H1 (cell line): Measurements from ENCODE around the gene METTL18. TPM values are rescaled to one million over a fixed set of nuclear protein-coding genes. Genes with fewer than 3 reads are reported as not detected.

ENCODE experiments used
- CTCF ChIA-PET: fragments of 300-600 bp; sonication (Branson Sonifier 250); formaldehyde crosslinking; loops from one replicate; lab custom pipeline; 2021; ENCODE audit not compliant: partially characterized antibody; lab: Charles Lee
- POLR2A ChIA-PET: fragments of 300-600 bp; sonication (Branson Sonifier 250); formaldehyde crosslinking; loops from one replicate; lab custom pipeline; 2021; ENCODE audit warnings: inconsistent platforms; ENCODE audit not compliant: partially characterized antibody; lab: Charles Lee
- DNase-seq, 2 experiments: peaks; one replicate each; pipeline versions ENCODE4 v3.0.0 to v3.0.0-alpha.2; 2010 to 2022; ENCODE audit warnings: low spot score in 2 of 2, low read depth in 1 of 2, mixed read lengths in 1 of 2
- FAIRE-seq: peaks from 2 replicates; lab custom pipeline; 2011; peaks lifted over from hg19 to GRCh38; lab: Jason Lieb, UNC
- H2AFZ ChIP-seq: 2 replicates; pipeline ENCODE4 v1.8.1; 2012; ENCODE audit warnings: low read length, inconsistent platforms
- H2AK5ac ChIP-seq: 2 replicates; pipeline ENCODE4 v1.6.1; 2013; ENCODE audit warnings: low read depth, low read length
- H2BK120ac ChIP-seq: replicated peaks from 2 replicates; pipeline ENCODE3; 2013; ENCODE audit warnings: low read depth, low read length, inconsistent platforms
- H2BK12ac ChIP-seq: 2 replicates; pipeline ENCODE4 v1.6.1; 2013; ENCODE audit warnings: low read depth, low read length
- H2BK15ac ChIP-seq: 2 replicates; pipeline ENCODE4 v1.6.1; 2013; ENCODE audit warnings: low read length
- H2BK20ac ChIP-seq: 2 replicates; pipeline ENCODE4 v1.6.1; 2013; ENCODE audit warnings: low read length
- H2BK5ac ChIP-seq: 2 replicates; pipeline ENCODE4 v1.6.1; 2013; ENCODE audit warnings: low read depth, low read length
- H3K14ac ChIP-seq: 2 replicates; pipeline ENCODE4 v1.6.1; 2013; ENCODE audit warnings: inconsistent platforms; ENCODE audit not compliant: insufficient read length
- H3K18ac ChIP-seq: 2 replicates; pipeline ENCODE4 v1.6.1; 2013; ENCODE audit warnings: low read length; ENCODE audit errors: extremely low read depth
- H3K23ac ChIP-seq: 2 replicates; pipeline ENCODE4 v1.6.1; 2013; ENCODE audit warnings: inconsistent platforms; ENCODE audit not compliant: insufficient read length
- H3K23me2 ChIP-seq: 2 replicates; pipeline ENCODE4 v1.6.1; 2013; ENCODE audit warnings: low read depth, low read length
- H3K27ac ChIP-seq: 2 replicates; pipeline ENCODE4 v1.6.1; 2011; ENCODE audit warnings: low read depth, low read length, inconsistent platforms
- H3K27me3 ChIP-seq, 4 experiments: replicated peaks in 1 of 4; 1 replicate in 1 of 4; 2 replicates in 3 of 4; pipeline versions ENCODE4 v1.6.1 to v1.8.1; 2011 to 2013; ENCODE audit warnings: low read length in 3 of 4, mild to moderate bottlenecking in 3 of 4, inconsistent platforms in 2 of 4, mixed read lengths in 2 of 4, moderate library complexity in 1 of 4; ENCODE audit not compliant: control insufficient read depth in 3 of 4, insufficient read depth in 3 of 4; ENCODE audit errors: extremely low read depth in 1 of 4
- H3K36me3 ChIP-seq, 4 experiments: 2 replicates each; pipeline versions ENCODE4 v1.6.1 to v1.8.1; 2011 to 2013; ENCODE audit warnings: mild to moderate bottlenecking in 4 of 4, low read length in 3 of 4, moderate library complexity in 2 of 4, control low read depth in 1 of 4, inconsistent platforms in 1 of 4; ENCODE audit not compliant: insufficient read depth in 4 of 4, control insufficient read depth in 2 of 4
- H3K4ac ChIP-seq: replicated peaks from 2 replicates; pipeline ENCODE3; 2013; ENCODE audit warnings: low read length, low read depth, mixed read lengths, inconsistent platforms; ENCODE audit not compliant: insufficient read length
- H3K4me1 ChIP-seq, 4 experiments: replicated peaks in 1 of 4; 1 replicate in 1 of 4; 2 replicates in 3 of 4; pipeline versions ENCODE4 v1.6.1 to v1.8.1; 2011 to 2013; ENCODE audit warnings: low read length in 3 of 4, inconsistent platforms in 2 of 4, mixed read lengths in 1 of 4; ENCODE audit not compliant: insufficient read depth in 4 of 4, control insufficient read depth in 3 of 4
- H3K4me2 ChIP-seq, 2 experiments: 2 replicates each; pipeline versions ENCODE4 v1.6.1 to v1.8.1; 2011 to 2013; ENCODE audit warnings: low read depth in 2 of 2, low read length in 2 of 2, control low read depth in 1 of 2, inconsistent platforms in 1 of 2, mild to moderate bottlenecking in 1 of 2; ENCODE audit not compliant: insufficient read depth in 1 of 2
- H3K4me3 ChIP-seq, 4 experiments: fragments of 200-600, 300-600 bp in 1 of 4; sonication (generic), shearing (Covaris generic), sonication (Bioruptor Twin) in 1 of 4; 2 replicates each; pipeline versions ENCODE4 v1.5.1 to v1.8.1; 2011 to 2016; ENCODE audit warnings: low read length in 4 of 4, low read depth in 3 of 4, control low read depth in 2 of 4, inconsistent platforms in 2 of 4, mild to moderate bottlenecking in 2 of 4, mixed read lengths in 1 of 4, moderate library complexity in 1 of 4; ENCODE audit not compliant: insufficient read depth in 2 of 4; ENCODE audit errors: extremely low read depth in 1 of 4
- H3K56ac ChIP-seq: replicated peaks from 2 replicates; pipeline ENCODE3; 2013; ENCODE audit warnings: low read depth, mild to moderate bottlenecking, mixed read lengths, low read length, inconsistent platforms; ENCODE audit not compliant: insufficient read length
- H3K79me1 ChIP-seq: 2 replicates; pipeline ENCODE4 v1.6.1; 2013; ENCODE audit warnings: low read depth, low read length, control low read depth
- H3K79me2 ChIP-seq, 2 experiments: 2 replicates each; pipeline versions ENCODE4 v1.6.1 to v1.8.1; 2012 to 2013; ENCODE audit warnings: low read length in 2 of 2, mild to moderate bottlenecking in 2 of 2, inconsistent platforms in 1 of 2; ENCODE audit not compliant: insufficient read depth in 2 of 2, control insufficient read depth in 1 of 2
- H3K9ac ChIP-seq, 4 experiments: replicated peaks in 1 of 4; 1 replicate in 1 of 4; 2 replicates in 3 of 4; pipeline versions ENCODE4 v1.6.1 to v1.8.1; 2011 to 2013; ENCODE audit warnings: low read depth in 3 of 4, low read length in 3 of 4, control low read depth in 2 of 4, mild to moderate bottlenecking in 2 of 4, moderate library complexity in 2 of 4, inconsistent platforms in 1 of 4; ENCODE audit errors: extremely low read depth in 1 of 4
- H3K9me3 ChIP-seq, 2 experiments: 2 replicates each; pipeline versions ENCODE4 v1.6.1 to v1.8.1; 2012 to 2013; ENCODE audit warnings: mild to moderate bottlenecking in 2 of 2, moderate library complexity in 2 of 2, control low read depth in 1 of 2, inconsistent platforms in 1 of 2, low read depth in 1 of 2, low read length in 1 of 2, mixed read lengths in 1 of 2; ENCODE audit not compliant: insufficient read depth in 2 of 2
- H4K20me1 ChIP-seq, 2 experiments: replicated peaks in 1 of 2; 2 replicates each; pipeline versions ENCODE3 to v1.8.1; 2011 to 2013; ENCODE audit warnings: inconsistent platforms in 2 of 2, low read length in 2 of 2, mild to moderate bottlenecking in 1 of 2; ENCODE audit not compliant: insufficient read depth in 2 of 2, control insufficient read depth in 1 of 2
- H4K5ac ChIP-seq: 2 replicates; pipeline ENCODE4 v1.6.1; 2013; ENCODE audit warnings: low read length, low read depth, mixed read lengths, inconsistent platforms; ENCODE audit not compliant: insufficient read length
- H4K8ac ChIP-seq: 2 replicates; pipeline ENCODE4 v1.8.0; 2013; ENCODE audit warnings: mild to moderate bottlenecking, moderate library complexity, low read length, inconsistent platforms; ENCODE audit not compliant: insufficient read depth; ENCODE audit errors: extremely low read depth
- H4K91ac ChIP-seq: replicated peaks from 2 replicates; pipeline ENCODE3; 2013; ENCODE audit warnings: low read length, mixed read lengths, inconsistent platforms; ENCODE audit not compliant: insufficient read length
- CREB1 ChIP-seq: IDR thresholded peaks from 2 replicates; pipeline ENCODE4 v1.6.1; 2012; ENCODE audit warnings: inconsistent platforms
- CTBP2 ChIP-seq: IDR thresholded peaks from 2 replicates; pipeline ENCODE4 v1.7.0; 2011; ENCODE audit warnings: borderline replicate concordance, mild to moderate bottlenecking, moderate library complexity, mixed read lengths, low read length; ENCODE audit not compliant: insufficient read depth, insufficient read length
- KDM1A ChIP-seq: fragments of 200-600, 300-600 bp; sonication (generic); IDR thresholded peaks from 2 replicates; pipeline ENCODE4 v1.7.1; 2016; ENCODE audit warnings: mild to moderate bottlenecking, low read length, borderline replicate concordance
- SIRT6 ChIP-seq: IDR thresholded peaks from one replicate; pipeline ENCODE4 v1.7.1; 2012; ENCODE audit warnings: low read length, inconsistent platforms
- SIX5 ChIP-seq: IDR thresholded peaks from 2 replicates; pipeline ENCODE4 v1.6.1; 2011; ENCODE audit warnings: mild to moderate bottlenecking, low read depth, low read length
- WGBS, 2 experiments: shearing (Covaris generic) in 1 of 2; methylation state at CpG; one replicate each; pipeline versions ENCODE4 v1.1.6 to v1.1.7; 2013 to 2015; ENCODE audit warnings: low lambda C conversion rate in 2 of 2, mixed read lengths in 2 of 2, inconsistent platforms in 1 of 2, low coverage in 1 of 2, missing lambda C conversion rate in 1 of 2; ENCODE audit not compliant: insufficient replicate concordance in 2 of 2, insufficient coverage in 1 of 2, insufficient read length in 1 of 2; ENCODE audit errors: extremely low coverage in 1 of 2, missing lambda C conversion rate in 1 of 2; 5-methylcytosine and 5-hydroxymethylcytosine counted together
- polyA plus RNA-seq, 7 experiments: library from polyadenylated mRNA; depleted of rRNA in 3 of 7; stranded (reverse) in 5 of 7; unstranded in 2 of 7; fragments of >200 nt in 5 of 7; fragments of 200-250 nt in 2 of 7; gene quantifications; 1 replicate in 5 of 7; 2 replicates in 1 of 7; 4 replicates in 1 of 7; pipeline versions ENCODE4 v1.2.1 to v1.2.3, GENCODE V29; 2011 to 2013; ENCODE audit warnings: missing spikeins in 2 of 7, mixed read lengths in 2 of 7
- total RNA-seq: library from RNA; stranded (reverse); fragmentation: NEBNext Ultra II Directional; extraction: Animal tissue kit (Norgen Biotek cat#: 25700); gene quantifications from 2 replicates; pipeline ENCODE4 v1.2.1, GENCODE V29; 2021

Gene METTL18
- total and polyA plus RNA-seq, 2 of the 8 experiments (the other 6 are each of a cell fraction or from before 2014, with no cell fraction given) = 1.4 to 7.6 TPM

GRCh38 chr1:169779970-169780369 is 14.7 kb downstream of the METTL18 start:
- Histone ChIP-seq H3K79me2 (no peaks in the 10 kb centered on the region), H3K27ac (no peak overlapping the region), H2BK20ac (peak overlapping the region; percentile 24; the same call in 1 of the 2 replicates), H2AK5ac (0 out of 2 replicates have a peak overlapping the region, but pooled peaks have one; percentile 5), H2AFZ (peak overlapping the region; percentile 36; the same call in 1 of the 2 replicates), H3K4ac (no peak overlapping the region), H4K5ac (peak overlapping the region; percentile 68), H3K56ac (no peak overlapping the region), H3K4me3 (no peak overlapping the region), H3K36me3 (no peaks in the 10 kb centered on the region), H4K91ac (no peak overlapping the region), H3K79me1 (no peaks in the 10 kb centered on the region), H2BK15ac (peak overlapping the region; percentile 24; the same call in 1 of the 2 replicates), H3K9me3 (no peaks in the 10 kb centered on the region), H3K4me2 (no peak overlapping the region), H4K20me1 (no peaks in the 10 kb centered on the region), H3K9ac (no peak overlapping the region), H3K4me1 (peaks cover 0 to 19% (median 8%) of the 10 kb centered on the region in 4 experiments; a peak in 5 of 7 replicates), H2BK120ac (peak overlapping the region; percentile 90), H3K23me2 (no peaks in the 10 kb centered on the region), H3K18ac (no peak overlapping the region; the same call in 1 of the 2 replicates), H4K8ac (no peak overlapping the region), H3K14ac (no peak overlapping the region), H2BK5ac (no peak overlapping the region), H3K27me3 (no peaks in the 10 kb centered on the region), H2BK12ac (peak overlapping the region; percentile 32), H3K23ac (no peak overlapping the region)
- WGBS, 2 experiments = 86% methylated on average over 4 of the region's 4 CpGs; no CpG with 5 or more reads in 1 of the 2 experiments
- no peak for DNase-seq
- TF ChIP-seq CTBP2 (no peak), SIRT6 (no peak), CREB1 (no peak), KDM1A (no peak), SIX5 (no peak)
- no peak for FAIRE-seq
- POLR2A ChIA-PET = interaction anchor here (1.0 kb wide), 1 partner anchor 15 kb away, joined by 5 read pairs; the partner anchor contains the start of gene METTL18
- CTCF ChIA-PET = interaction anchor here (0.6 kb wide), 1 partner anchor 1393 kb away, joined by 3 read pairs; no protein-coding TSS in a partner anchor
